GM12891 (cell line): Measurements from ENCODE around the gene UFM1.

Experiments
- PAX5 ChIP-seq: IDR thresholded peaks from 2 replicates; pipeline ENCODE4 v1.6.1; 2011; ENCODE audit warnings: low read length, moderate library complexity, mild to moderate bottlenecking; ENCODE audit not compliant: insufficient read depth, severe bottlenecking
- POLR2A ChIP-seq: IDR thresholded peaks from 2 replicates; pipeline ENCODE4 v1.6.1; 2011; ENCODE audit warnings: low read depth, low read length, control low read depth
- TAF1 ChIP-seq: IDR thresholded peaks from 2 replicates; pipeline ENCODE4 v1.6.1; 2011; ENCODE audit warnings: low read depth, low read length, control low read depth

DNA sequence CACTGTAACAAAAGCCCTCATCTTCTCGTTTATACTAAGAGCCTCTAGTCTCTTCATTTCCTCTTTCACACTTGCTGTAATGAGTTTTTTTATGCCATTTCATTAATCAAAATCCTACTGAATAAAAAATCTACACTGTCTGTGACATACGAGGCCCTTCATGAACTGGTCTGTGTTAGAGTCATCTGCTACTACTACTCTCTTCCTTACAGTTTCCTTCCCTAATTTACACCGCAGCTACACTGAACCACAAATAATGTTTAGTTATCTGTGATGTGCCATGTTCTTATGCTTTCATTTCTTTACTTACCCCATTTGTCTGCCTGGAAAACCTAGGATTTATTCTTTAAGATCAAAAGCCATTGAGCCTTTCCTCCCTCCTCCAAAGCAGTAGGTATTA lies 16.0 kb downstream of the UFM1 start:
- no peak for TF ChIP-seq POLR2A
- no peak for TF ChIP-seq PAX5
- TF ChIP-seq TAF1 = no peak
